ENCODE results near the gene ZNF385D. TPM values are rescaled to one million over a fixed set of nuclear protein-coding genes. Genes with fewer than 3 reads are reported as not detected.

Gene ZNF385D
- total RNA-seq, 1 experiment from 2014 or later = 5.9 TPM

GRCh38 chr3:21783839-21784238 lies 32.8 kb upstream of the ZNF385D start:
- Histone ChIP-seq H3K4me1 (ENCODE audit: insufficient read depth, low read length) (peaks cover 17% of the 10 kb centered on the region), H3K4me3 (ENCODE audit: low read length) (no peak overlapping the region), H2AFZ (ENCODE audit: low read length) (no peak overlapping the region), H3F3A (ENCODE audit: low read length, unreplicated experiment) (no peaks in the 10 kb centered on the region), H3K9ac (ENCODE audit: low read length) (no peak overlapping the region), H3K27ac (ENCODE audit: low read length) (no peak overlapping the region), H3K27me3 (ENCODE audit: low read length) (no peaks in the 10 kb centered on the region), H4K20me1 (ENCODE audit: low read length) (no peaks in the 10 kb centered on the region), H3K9me2 (replicated peaks; ENCODE audit: low read length) (no peaks in the 10 kb centered on the region), H3K79me2 (ENCODE audit: low read length) (no peaks in the 10 kb centered on the region), H3K9me3 (ENCODE audit: low read length) (no peaks in the 10 kb centered on the region), H3K4me2 (ENCODE audit: low read length) (no peak overlapping the region), H3K36me3 (ENCODE audit: low read depth, low read length) (no peaks in the 10 kb centered on the region)
- TF ChIP-seq EZH2 (IDR thresholded peaks at IDR 0.05; ENCODE audit: low read length, unreplicated experiment) = no peak
- TF ChIP-seq EZH2phosphoT487 (IDR thresholded peaks at IDR 0.05; ENCODE audit: borderline replicate concordance, low read length) = no peak
- POLR2A ChIA-PET (ENCODE audit: unreplicated experiment) = no interaction called here
- intact Hi-C loops (cut with micrococcal nuclease) = no loop called here
- DNase-seq = no peak
- ATAC-seq = no peak
- BruUV-seq (replicated peaks) = no TSS peak
- CTCF ChIA-PET = no interaction called here

- H3K27me3 ChIP-seq (ENCODE audit: low read length) = no peaks in the 10 kb centered on the region
- TF ChIP-seq EZH2phosphoT487 (IDR thresholded peaks at IDR 0.05; ENCODE audit: borderline replicate concordance, low read length) (no peak), EZH2 (IDR thresholded peaks at IDR 0.05; ENCODE audit: low read length, unreplicated experiment) (no peak), CTCF (conservative IDR thresholded peaks at IDR 0.05; ENCODE audit: low read depth, low read length) (no peak)
- H3K79me2 ChIP-seq (ENCODE audit: low read length) = no peaks in the 10 kb centered on the region
- H4K20me1 ChIP-seq (ENCODE audit: low read length) = no peaks in the 10 kb centered on the region
- H3K9me3 ChIP-seq (ENCODE audit: low read length) = no peaks in the 10 kb centered on the region
- ChIA-PET POLR2A (ENCODE audit: unreplicated experiment) (no interaction called here), CTCF (interaction anchor here (1.0 to 1.2 kb wide), 2 partner anchors 29 to 112 kb away, joined by 3 to 6 read pairs; no protein-coding TSS in a partner anchor)
- no peak overlapping the region for H3K9ac ChIP-seq (ENCODE audit: low read length)
- H3K27ac ChIP-seq (ENCODE audit: low read length) = 0 out of 2 replicates have a peak overlapping the region, but pooled peaks have one; percentile 0
- DNase-seq (peak; percentile 78), ATAC-seq (peak; percentile 87)
- H3K4me3 ChIP-seq (ENCODE audit: low read length) = no peak overlapping the region
- H2AFZ ChIP-seq (ENCODE audit: low read length) = no peak overlapping the region
- no TSS peak for BruUV-seq (replicated peaks)
- H3K4me1 ChIP-seq (ENCODE audit: insufficient read depth, low read length) = peaks cover 20% of the 10 kb centered on the region
- no peaks in the 10 kb centered on the region for H3K36me3 ChIP-seq (ENCODE audit: low read depth, low read length)
- no peaks in the 10 kb centered on the region for H3K9me2 ChIP-seq (replicated peaks; ENCODE audit: low read length)
- H3K4me2 ChIP-seq (ENCODE audit: low read length) = no peak overlapping the region
- no peaks in the 10 kb centered on the region for H3F3A ChIP-seq (ENCODE audit: low read length, unreplicated experiment)
- intact Hi-C loops (cut with micrococcal nuclease) = loop anchor here (1.0 kb wide), 1 partner anchor 24 kb away; no protein-coding TSS in a partner anchor
Observed at GRCh38 chr3:21781355-21781754, 30.3 kb upstream of the ZNF385D start.

GRCh38 chr3:21779909-21780308 lies 28.9 kb upstream of the ZNF385D start:
- no TSS peak for BruUV-seq (replicated peaks)
- Histone ChIP-seq H4K20me1 (ENCODE audit: low read length) (no peaks in the 10 kb centered on the region), H3K79me2 (ENCODE audit: low read length) (no peaks in the 10 kb centered on the region), H3K4me2 (ENCODE audit: low read length) (no peak overlapping the region), H3K9ac (ENCODE audit: low read length) (no peak overlapping the region), H3F3A (ENCODE audit: low read length, unreplicated experiment) (no peaks in the 10 kb centered on the region), H3K36me3 (ENCODE audit: low read depth, low read length) (no peaks in the 10 kb centered on the region), H3K9me3 (ENCODE audit: low read length) (no peaks in the 10 kb centered on the region), H3K27me3 (ENCODE audit: low read length) (no peaks in the 10 kb centered on the region), H2AFZ (ENCODE audit: low read length) (no peak overlapping the region), H3K27ac (ENCODE audit: low read length) (no peak overlapping the region), H3K4me3 (ENCODE audit: low read length) (no peak overlapping the region), H3K4me1 (ENCODE audit: insufficient read depth, low read length) (peaks cover 20% of the 10 kb centered on the region), H3K9me2 (replicated peaks; ENCODE audit: low read length) (no peaks in the 10 kb centered on the region)
- no peak for DNase-seq
- ATAC-seq = no peak
- CTCF ChIA-PET = no interaction called here
- intact Hi-C loops (cut with micrococcal nuclease) = no loop called here
- POLR2A ChIA-PET (ENCODE audit: unreplicated experiment) = no interaction called here
- no peak for TF ChIP-seq EZH2phosphoT487 (IDR thresholded peaks at IDR 0.05; ENCODE audit: borderline replicate concordance, low read length)
- no peak for TF ChIP-seq EZH2 (IDR thresholded peaks at IDR 0.05; ENCODE audit: low read length, unreplicated experiment)
- TF ChIP-seq CTCF (conservative IDR thresholded peaks at IDR 0.05; ENCODE audit: low read depth, low read length) = no peak

All from PC-3 (cell line).